Renal cortex interstitium (tissue), 11 donors: Measurements from ENCODE around the gene NSD1. TPM values are rescaled to one million over a fixed set of nuclear protein-coding genes. Genes with fewer than 3 reads are reported as not detected.

Experiments
- DNase-seq, 11 donors: peaks; one replicate each; pipeline ENCODE4 v3.0.0-alpha.2; 2013; ENCODE audit warnings: low read depth in 9 of 11, low spot score in 4 of 11; ENCODE audit errors: extremely low read depth in 1 of 11
- polyA plus RNA-seq, 3 donors: library from polyadenylated mRNA; unstranded; fragments of 120-200 nt; gene quantifications; one replicate each; pipeline ENCODE4 v1.2.1, GENCODE V29; 2013; ENCODE audit not compliant: insufficient read length in 3 of 3

Gene NSD1
- polyA plus RNA-seq, 3 donors: 60.4 to 66.3 (median 63.1) TPM

DNA sequence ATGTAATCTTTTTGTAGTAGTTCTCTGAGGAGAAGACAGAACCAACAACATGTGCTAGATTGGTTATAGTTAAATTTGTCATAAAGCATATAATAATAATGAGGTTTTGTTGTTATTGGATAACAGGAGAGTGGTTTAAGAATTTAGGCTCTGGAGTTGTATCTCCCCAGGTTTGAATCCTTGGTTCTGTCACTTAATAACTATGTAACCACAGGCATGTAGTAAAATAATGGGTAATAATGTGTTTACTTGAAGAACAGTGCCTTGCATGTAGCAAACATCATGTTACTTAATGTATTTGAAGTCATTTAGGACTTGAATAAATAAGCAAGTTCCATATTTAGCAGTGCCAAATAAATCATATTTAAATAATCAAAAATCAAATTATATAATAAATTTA is 55.8 kb downstream of the NSD1 start:
- no peak for DNase-seq

DNA sequence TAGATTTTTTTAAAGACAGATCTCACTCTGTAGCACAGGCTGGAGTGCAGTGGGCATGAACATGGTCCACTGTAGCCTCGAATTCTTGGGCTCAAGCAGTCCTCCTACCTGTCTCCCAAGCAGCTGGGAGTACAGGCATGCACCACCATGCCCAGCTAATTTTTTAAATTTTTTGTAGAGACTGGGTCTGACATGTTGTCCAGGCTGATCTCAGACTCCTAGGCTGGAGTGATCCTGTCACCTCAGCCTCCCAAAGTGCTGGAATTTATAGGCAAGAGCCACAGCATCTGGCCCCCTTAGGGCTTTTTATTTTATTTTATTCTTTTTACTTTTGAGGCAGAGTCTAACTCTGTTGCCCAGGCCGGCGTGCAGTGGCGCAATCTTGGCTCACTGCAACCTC is 56.4 kb downstream of the NSD1 start:
- DNase-seq: no peak

DNA sequence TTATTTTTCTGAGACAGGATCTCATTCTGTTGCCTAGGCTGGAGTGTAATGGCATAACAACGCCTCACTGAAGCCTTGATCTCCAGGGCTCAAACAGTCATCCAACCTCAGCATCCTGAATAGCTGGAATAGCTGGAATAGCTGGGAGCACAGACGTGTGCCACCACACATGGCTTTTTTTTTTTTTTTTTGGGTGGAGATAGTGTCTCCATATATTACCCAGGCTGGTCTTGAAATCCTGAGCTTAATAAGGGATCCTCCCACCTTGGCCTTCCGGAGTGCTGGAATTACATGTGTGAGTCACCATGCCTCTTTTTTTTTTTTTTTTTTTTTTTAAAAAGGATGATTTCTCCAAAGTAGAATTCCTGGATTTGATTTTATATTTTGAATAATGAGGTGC is 60.7 kb downstream of the NSD1 start:
- peak in 6 of 11 donors; percentile 6 to 45 (median 17) for DNase-seq

- no peak for DNase-seq
Observed at GRCh38 chr5:177195307-177195952, 61.9 kb downstream of the NSD1 start.

DNA sequence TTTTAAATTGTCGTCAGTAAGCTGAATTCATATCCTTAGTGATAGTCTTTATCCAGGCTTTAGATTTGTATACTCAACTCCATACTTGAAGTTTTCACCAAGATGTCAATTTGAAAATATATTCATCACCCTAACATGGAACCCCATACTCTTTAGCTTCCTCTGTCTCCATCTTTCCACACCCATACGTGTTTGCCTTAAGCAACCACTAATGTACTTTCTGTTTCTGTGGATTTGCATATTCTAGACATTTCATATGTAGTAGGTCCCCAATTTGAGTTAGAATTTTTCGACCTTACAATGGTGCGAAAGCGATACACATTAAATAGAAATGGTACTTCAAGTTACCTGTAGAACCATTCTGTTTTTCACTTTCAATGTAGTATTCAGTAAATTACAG is 65.2 kb downstream of the NSD1 start:
- no peak for DNase-seq

GRCh38 chr5:177204281-177204680 is 70.7 kb downstream of the NSD1 start:
- no peak for DNase-seq

GRCh38 chr5:177209610-177210009 is 76.0 kb downstream of the NSD1 start:
- no peak for DNase-seq

DNA sequence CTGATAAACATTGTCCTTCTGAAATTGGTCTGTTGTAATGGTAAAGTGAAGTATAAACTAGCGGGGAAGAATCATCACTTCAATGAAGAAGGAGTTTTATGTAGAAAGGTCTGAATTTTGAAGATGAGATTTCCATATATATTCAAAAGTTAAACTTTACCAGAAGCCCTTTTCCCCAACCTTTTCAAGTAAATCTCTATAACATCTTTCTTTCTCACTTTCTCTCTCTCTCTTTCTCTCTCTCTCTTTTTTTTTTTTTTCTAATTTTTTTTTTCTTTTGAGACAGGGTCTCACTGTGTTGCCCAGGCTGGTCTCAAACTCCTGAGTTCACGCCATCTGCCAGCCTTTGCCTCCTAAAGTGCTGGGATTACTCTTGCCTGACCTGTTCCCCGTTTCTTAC is 78.7 kb downstream of the NSD1 start:
- no peak for DNase-seq

GRCh38 chr5:177220576-177220975 is 87.0 kb downstream of the NSD1 start:
- no peak for DNase-seq

DNA sequence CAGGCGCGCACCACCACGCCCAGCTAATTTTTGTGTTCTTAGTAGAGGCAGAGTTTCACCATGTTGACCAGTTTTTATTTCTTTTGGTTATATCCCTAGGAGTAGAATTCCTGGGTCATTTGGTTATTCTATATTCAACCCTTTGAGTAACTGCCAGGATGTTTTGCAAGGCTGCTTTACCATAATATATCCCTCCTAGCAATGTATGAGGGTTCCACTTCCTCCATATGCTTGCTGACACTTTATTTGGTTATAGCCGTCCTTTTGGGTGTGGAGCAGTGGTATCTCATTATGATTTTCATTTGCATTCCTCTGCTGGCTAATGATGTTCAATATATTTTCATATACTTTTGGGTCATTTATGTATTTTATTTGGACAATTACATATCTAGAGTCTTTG is 88.7 kb downstream of the NSD1 start:
- no peak for DNase-seq

DNA sequence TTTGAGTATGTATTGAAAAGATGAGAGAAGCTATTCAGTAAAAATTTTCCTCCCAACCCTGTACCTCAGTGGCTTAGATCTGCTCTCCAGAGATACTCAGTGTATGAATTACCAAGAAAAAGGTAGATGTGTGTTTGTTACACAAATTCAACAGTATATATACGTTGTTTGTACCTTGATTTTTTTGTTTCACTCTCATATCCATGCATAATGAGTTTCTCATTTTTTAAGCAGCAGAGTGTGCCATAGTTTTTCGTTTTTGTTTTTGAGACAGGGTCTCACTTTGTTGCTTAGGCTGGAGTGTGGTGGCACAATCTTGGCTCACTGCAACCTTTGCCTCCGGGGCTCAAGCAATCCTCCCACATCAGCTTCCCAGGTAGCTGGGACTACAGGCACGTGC is 92.2 kb downstream of the NSD1 start:
- no peak for DNase-seq

GRCh38 chr5:177226860-177227259 is 93.3 kb downstream of the NSD1 start:
- no peak for DNase-seq

DNA sequence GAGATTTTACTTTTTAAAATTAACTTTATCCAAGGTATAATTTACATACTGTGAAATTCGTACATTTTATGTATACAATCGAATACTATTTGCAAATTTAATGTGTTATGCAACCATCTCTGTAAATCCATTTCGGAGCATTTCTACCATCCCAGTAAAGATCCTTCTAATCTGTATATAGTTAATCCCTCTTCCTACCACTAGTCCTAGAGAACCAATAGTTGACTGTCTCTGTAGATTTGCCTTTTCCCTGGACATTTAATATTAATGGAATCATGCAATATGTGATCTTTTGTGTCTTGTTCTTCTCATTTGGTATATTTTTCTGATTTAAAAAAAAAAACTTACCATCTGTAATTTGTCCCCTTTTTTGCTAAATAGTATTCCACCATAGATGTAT is 95.2 kb downstream of the NSD1 start:
- no peak for DNase-seq

GRCh38 chr5:177230660-177231059 is 97.1 kb downstream of the NSD1 start:
- no peak for DNase-seq

GRCh38 chr5:177231479-177232250 is 98.1 kb downstream of the NSD1 start:
- no peak for DNase-seq

DNA sequence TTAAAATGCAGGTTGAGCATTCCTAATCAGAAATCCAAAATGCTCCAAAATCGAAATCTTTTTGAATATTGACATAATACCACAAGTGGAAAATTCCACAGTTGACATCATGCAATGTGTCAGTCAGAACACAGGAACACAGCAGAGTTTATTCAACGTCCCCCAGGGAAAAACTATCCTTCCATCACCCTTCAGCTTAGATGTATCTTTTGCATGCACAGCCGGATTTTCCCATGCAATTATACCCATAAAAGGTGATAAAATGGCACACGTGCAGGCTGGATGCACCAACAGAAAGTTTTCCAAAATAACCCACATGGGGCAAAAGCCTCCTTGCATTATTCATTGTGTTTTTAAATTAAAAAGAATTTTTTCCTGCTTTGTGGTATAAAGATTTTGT is 98.8 kb downstream of the NSD1 start:
- DNase-seq: no peak

GRCh38 chr5:177232761-177233160 is 99.2 kb downstream of the NSD1 start:
- no peak for DNase-seq

DNA sequence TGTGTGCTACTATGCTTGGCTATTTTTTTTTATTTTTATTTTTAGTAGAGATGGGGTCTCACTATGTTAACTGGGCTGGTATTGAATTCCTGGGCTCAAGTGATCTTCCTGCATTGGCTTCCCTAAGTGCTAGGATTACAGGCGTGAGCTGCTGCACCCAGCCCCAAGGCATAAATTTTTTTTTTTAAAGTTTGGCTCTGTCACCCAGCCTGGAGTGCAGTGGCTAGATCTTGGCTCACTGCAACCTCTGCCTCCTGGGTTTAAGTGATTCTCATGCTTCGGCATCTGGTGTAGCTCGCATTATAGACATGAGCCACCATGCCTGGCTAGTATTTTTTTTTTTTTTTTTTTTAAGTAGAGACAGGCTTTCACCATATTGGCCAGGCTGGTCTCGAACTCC is 99.6 kb downstream of the NSD1 start:
- no peak for DNase-seq

DNA sequence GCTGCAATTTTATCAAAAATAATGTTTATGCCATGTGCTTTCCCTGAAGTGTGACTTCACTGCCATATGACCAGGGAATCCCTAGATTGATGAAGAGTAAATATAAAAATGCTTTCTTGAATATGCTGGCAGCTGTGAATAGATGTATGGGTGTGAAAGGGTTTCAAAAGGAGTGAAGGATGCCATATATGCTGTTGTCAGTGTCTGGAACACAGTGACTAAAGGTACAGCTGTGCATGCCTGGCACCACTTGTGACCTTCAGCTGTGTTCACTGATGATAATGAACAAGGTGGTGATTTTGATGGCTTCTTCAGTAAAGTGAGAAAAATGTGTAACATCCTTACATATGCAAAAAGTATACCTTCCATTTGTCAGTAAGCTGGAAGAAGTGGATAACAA is 100.2 kb downstream of the NSD1 start:
- no peak for DNase-seq

GRCh38 chr5:177234841-177235240 is 101.3 kb downstream of the NSD1 start:
- no peak for DNase-seq

DNA sequence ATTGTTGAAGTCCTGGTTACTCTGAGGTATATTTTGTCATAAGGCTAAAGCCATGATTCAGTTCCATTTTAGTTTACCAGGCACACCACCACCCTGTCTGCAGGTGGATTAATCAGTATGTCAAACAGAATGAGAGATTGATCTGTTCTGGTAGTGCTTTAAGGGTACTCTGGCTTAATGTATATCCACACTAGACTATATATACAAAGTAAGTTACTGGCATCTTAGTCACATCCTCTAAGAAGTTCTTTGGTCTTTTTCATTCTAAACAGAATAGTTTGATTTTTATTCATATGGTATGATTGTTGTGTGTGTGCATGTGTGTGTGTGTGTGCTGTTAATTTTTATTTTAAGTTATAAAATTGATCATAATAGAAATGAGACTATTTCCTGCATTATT is 108.2 kb downstream of the NSD1 start:
- no peak for DNase-seq
